ENCODE data around the gene STARD7.
"Not testable (repeated sequence)": the region's sequence is repeated elsewhere in the genome, so short reads cannot be mapped to it uniquely, and the experiment has no call there.

Gene STARD7

GRCh38 chr2:96147593-96148201 is 60.9 kb downstream of the STARD7 start:
- no peak for DNase-seq (ENCODE audit: low spot score)

- DNase-seq (ENCODE audit: low spot score): no peak
Measured at GRCh38 chr2:96146881-96147592, 61.6 kb downstream of the STARD7 start.

GRCh38 chr2:96146153-96146880 is 62.3 kb downstream of the STARD7 start:
- no peak for DNase-seq (ENCODE audit: low spot score)

- no peak for DNase-seq (ENCODE audit: low spot score)
Measured at GRCh38 chr2:96145848-96146152, 62.8 kb downstream of the STARD7 start.

GRCh38 chr2:96145036-96145847 is 63.4 kb downstream of the STARD7 start, which contains the start of gene DUSP2:
Gene DUSP2, minus strand, starts transcription at chr2:96145440. Its CDS starts 86 bp downstream, at chr2:96145354.
- no peak for DNase-seq (ENCODE audit: low spot score)

- no peak for DNase-seq (ENCODE audit: low spot score)
Measured at GRCh38 chr2:96144481-96145035, 64.1 kb downstream of the STARD7 start.

GRCh38 chr2:96143848-96144480 is 64.7 kb downstream of the STARD7 start:
- peak; percentile 63 for DNase-seq (ENCODE audit: low spot score)

- DNase-seq (ENCODE audit: low spot score): no peak
Measured at GRCh38 chr2:96143231-96143847, 65.3 kb downstream of the STARD7 start.

GRCh38 chr2:96142217-96143113 is 66.2 kb downstream of the STARD7 start:
- DNase-seq (ENCODE audit: low spot score): no peak

- DNase-seq (ENCODE audit: low spot score): not testable (repeated sequence)
Measured at GRCh38 chr2:96141624-96141967, 67.0 kb downstream of the STARD7 start.

GRCh38 chr2:96140941-96141623 is 67.5 kb downstream of the STARD7 start:
- no peak for DNase-seq (ENCODE audit: low spot score)

GRCh38 chr2:96139181-96139758 is 69.4 kb downstream of the STARD7 start:
- DNase-seq (ENCODE audit: low spot score): no peak

- DNase-seq (ENCODE audit: low spot score): peak; percentile 91
Measured at GRCh38 chr2:96138179-96139145, 70.2 kb downstream of the STARD7 start, which contains the start of gene ASTL. Gene ASTL, minus strand, starts transcription at chr2:96138502. Its CDS starts 66 bp downstream, at chr2:96138436.

GRCh38 chr2:96137321-96138178 is 71.1 kb downstream of the STARD7 start:
- DNase-seq (ENCODE audit: low spot score): no peak

GRCh38 chr2:96136129-96136720 is 72.4 kb downstream of the STARD7 start:
- DNase-seq (ENCODE audit: low spot score): no peak

GRCh38 chr2:96135621-96136020 is 73.0 kb downstream of the STARD7 start:
- no peak for DNase-seq (ENCODE audit: low spot score)

Data from HuH-7 (cell line).